DMS153 treated with DMSO at 0.1 percent for 48 hours (cell line): Measurements from ENCODE around the gene MRPL28.
"Not testable (repeated sequence)": the region's sequence is repeated elsewhere in the genome, so short reads cannot be mapped to it uniquely, and the experiment has no call there.

Experiments
- DNase-seq: peaks from one replicate; lab custom pipeline; 2025; ENCODE audit not compliant: unreplicated experiment; lab: John Stamatoyannopoulos, UW

Gene MRPL28

DNA sequence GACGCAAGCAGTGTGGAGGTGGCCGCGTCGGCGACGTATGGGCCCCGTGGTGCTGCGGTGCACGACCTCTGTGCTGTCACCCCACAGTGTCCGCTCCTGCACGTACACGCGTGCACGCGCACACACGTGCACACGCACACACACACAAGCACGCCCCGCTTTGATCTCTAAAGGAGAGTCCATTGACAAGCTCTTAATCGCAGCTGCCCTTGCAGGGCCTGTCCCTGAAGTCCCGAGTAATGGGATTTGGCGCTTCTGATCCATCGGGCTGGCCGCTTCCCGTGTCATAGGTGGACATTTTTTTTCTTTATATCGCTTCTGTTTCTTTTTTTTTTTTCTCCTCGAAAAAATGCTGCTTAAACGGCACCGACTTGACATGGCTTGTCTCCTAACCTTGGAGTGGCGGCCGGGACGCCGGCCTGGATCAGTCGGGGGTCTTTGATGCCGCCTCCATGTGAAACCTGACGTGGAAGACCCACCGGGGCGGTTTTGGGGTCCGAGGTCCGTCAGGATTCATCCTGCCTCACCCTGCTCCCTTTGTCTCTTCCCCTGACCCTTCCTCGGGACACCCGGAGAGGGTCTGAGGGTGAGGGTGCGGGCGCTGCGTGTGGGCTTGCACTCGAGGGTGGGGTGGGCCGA lies 9.5 kb downstream of the MRPL28 start:
- no peak for DNase-seq

DNA sequence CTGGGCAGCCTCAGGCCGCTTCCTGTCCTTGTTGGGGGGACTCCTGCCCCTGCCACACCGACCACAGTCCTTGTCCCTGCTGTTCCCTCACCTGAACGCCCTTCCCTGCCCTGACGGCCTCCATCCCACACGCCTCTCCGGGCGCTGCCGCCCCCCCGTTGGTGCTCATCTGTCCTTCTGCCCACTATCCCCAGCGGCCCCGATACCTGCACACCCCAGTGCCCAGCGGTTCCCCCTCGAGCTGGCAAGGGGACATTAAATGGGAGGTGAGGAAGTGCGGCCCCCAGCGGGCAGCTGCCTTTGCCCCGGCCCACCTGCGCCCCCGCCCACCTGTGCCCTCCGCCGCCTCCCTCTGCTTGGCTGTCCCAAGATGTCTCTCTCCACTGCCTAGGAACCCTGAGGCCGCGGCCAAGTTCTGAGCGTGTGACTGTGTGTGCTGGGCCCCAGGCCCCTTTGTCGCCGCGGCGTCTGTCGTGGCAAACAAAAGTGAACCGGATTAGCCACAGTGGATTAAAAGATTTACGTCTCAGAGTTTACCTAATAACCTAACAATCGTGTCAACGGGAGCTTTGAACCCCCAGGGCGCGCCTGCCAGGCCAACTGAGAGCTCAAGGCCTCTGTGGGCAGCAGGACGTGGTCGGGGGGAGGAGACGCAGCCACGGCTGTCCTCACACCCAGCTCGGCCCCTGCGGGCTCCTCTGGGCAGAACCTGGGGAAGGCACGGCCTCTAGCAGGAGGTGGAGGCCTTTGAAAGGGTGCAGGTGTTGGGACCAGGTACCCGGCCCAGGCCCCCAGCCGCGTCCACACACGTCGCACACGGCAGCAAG lies 10.3 kb downstream of the MRPL28 start:
- DNase-seq: no peak

DNA sequence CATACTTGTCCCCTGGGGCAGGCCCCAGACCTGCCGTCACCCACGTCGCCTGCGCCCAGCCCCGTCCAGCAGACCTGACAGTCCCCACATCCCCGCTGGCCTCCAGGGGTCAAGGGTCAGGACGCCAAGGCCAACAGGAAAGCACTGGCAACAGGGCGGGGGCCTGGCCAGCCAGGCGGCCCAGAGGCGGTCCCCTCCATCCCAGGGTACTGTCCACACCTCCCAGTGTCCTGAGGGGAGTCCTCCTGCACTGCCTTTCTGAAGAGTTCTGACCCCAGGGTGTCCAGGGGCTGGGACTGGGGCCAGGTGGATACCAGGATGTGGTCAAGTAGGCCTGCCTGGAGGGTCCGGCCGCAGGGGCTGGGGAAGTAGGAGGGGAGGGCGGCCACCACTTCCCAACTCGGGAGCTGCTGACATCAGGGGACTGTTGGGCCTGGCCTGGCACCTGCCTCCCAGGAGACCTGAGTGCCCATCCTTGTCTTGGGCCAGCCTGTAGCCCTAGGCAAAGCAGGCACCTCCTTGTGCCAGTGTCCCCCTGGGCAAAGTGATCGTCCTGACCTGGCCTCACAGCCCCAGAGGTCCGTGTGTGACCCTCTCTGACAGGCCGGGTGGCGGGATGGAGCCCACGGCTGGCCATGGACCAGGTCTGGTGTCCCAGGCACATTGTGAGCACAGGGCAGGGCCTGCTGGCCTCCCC lies 11.1 kb downstream of the MRPL28 start:
- no peak for DNase-seq

DNA sequence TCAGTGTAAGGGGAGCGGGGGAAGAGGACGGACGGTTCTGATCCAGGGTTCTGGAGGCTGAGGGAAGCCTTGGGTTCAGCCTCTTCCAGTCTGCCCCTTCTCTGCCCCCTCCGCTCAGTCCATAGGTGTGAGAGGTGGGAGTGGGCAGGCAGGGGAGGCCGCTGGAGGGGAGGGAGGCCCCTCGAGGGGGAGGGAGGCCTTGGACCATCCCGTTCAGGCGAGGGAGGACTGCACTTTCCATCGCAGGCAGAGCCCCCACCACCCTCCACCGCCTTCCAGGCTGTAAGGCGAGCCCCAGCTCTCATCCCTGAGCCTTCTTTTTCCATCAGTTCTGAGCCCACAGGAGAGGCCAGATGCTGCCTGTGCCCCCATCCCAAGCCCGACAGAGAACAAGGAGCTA lies 13.6 kb downstream of the MRPL28 start:
- DNase-seq: no peak

GRCh38 chr16:354971-355461 lies 15.3 kb downstream of the MRPL28 start:
- DNase-seq: no peak

GRCh38 chr16:354291-354881 lies 16.0 kb downstream of the MRPL28 start:
- DNase-seq: no peak

GRCh38 chr16:353404-354290 lies 16.7 kb downstream of the MRPL28 start:
- DNase-seq: no peak

- DNase-seq: peak; percentile 97
Observed at GRCh38 chr16:352547-353403, 17.6 kb downstream of the MRPL28 start, which contains the start of gene AXIN1. Gene AXIN1 (minus strand): TSS chr16:352723. CDS start chr16:347025, 5,698 bp downstream.

- DNase-seq: no peak
Observed at GRCh38 chr16:351804-352520, 18.4 kb downstream of the MRPL28 start.

DNA sequence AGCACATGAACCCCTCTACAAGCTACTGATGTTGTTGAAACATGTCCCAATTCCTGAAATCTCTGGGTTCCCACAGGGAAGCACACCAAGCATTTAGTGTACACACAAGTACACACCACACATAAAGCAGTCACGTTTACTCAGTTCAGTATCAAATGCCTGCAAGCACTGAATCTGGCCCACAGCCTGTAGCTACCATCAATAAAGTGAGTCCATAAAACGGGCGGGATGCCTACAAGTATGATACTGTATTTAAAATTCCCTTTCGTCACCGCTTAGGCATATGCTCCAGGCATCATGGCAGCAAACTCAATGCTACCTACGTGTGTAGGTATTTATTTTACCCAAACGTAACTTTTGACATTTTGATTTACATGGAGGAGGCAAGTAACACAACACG lies 20.1 kb downstream of the MRPL28 start:
- DNase-seq: no peak

- DNase-seq: no peak
Observed at GRCh38 chr16:349211-349610, 21.1 kb downstream of the MRPL28 start.

DNA sequence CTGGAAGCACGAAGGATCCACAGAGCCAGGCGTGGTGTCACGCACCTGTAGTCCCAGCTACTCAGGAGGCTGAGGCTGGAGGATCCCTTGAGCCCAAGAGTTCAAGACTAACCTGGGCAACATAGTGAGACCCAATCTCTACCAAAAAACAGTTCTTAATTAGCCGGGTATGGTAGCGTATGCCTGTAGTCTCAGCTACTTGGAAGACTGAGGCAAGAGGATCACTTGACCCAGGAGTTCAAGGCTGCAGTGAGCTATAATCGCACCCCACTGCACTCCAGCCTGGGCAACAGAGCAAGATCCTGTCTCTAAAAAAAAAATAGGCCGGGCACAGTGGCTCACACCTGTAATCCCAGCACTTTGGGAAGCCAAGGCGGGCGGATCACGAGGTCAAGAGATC lies 21.8 kb downstream of the MRPL28 start:
- DNase-seq: not testable (repeated sequence)

GRCh38 chr16:347203-347602 lies 23.1 kb downstream of the MRPL28 start:
- DNase-seq: no peak

- DNase-seq: no peak
Observed at GRCh38 chr16:346587-346986, 23.8 kb downstream of the MRPL28 start.

DNA sequence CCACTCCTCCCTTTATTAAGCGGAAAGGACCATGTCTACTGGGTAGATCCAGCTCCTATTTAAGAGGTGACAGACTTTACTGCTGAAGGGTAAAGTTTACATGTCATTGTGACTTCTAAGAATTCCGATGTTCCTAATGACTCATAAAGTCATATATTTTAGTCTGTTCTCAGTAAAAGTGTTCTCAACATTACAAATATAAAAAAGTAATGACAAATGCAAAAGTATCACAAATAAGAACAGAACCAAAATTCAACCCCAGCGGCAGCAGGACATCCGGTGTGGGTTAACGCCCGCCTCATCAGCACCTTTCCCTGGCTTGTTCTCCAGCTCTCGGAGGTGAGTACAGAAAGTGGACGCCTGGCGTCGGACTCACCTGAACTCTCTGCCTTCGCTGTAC lies 24.6 kb downstream of the MRPL28 start:
- DNase-seq: no peak

DNA sequence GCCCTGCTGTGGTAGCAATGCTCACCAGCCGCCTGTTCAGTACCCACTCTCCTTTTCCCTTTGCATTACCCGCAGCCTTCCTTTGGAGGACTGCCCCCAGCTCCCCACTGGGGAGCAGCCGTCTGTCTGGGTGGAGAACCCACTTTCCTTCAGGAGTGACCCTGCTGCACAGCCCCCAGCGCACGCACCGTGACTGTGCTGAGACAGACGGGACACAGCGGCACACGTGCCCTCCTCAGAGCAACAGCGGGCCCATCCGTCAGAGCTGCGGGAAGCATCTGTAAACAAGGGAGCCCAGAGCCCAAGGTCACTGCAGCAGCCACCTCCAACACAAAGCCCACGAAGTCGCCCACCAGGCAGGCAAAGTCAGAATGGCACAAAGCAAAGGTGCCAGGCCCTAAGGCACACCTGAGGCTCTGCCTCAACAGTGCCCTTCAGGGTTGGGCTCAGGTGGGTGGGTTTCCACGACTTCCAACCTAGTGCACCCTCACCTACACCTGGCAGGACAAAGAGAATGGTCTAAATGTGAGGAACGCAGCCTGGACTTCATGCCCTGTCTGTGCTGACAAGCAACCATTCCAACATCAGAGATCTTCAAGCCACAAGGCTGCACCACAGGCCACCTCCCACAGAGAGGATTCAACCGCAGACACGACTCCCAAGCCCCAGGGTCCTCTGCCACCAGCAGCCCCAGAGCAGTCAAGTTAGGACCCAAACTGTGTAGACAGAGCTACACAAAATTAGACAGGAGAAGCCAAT lies 27.7 kb downstream of the MRPL28 start:
- DNase-seq: no peak

DNA sequence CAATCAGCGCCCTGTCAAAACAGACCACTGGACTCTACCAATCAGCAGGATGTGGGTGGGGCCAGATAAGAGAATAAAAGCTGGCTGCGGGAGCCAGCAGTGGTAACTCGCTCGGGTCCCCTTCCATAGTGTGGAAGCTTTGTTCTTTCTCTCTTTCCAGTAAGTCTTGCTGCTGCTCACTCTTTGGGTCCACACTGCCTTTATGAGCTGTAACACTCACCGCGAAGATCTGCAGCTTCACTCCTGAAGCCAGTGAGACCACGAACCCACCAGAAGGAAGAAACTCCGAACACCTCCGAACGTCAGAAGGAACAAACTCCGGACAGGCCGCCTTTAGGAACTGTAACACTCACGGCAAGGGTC lies 28.4 kb downstream of the MRPL28 start:
- not testable (repeated sequence) for DNase-seq
